A549 (cell line): ENCODE data around the gene DCUN1D2. TPM values are rescaled to one million over a fixed set of nuclear protein-coding genes. Genes with fewer than 3 reads are reported as not detected.
A peak's percentile ranks its signal among the peaks of the same experiment; 100 is the strongest.

Experiments
- ATAC-seq, 2 experiments: fragments of 200-7000 bp in 1 of 2; fragments of >200 bp in 1 of 2; cut with Nextera tagmentation in 1 of 2; cut with Tn5 transposase in 1 of 2; 3 replicates each; pipeline versions ENCODE4 v1.8.0 to v1.9.1; 2018 to 2020; ENCODE audit warnings: mild to moderate bottlenecking in 1 of 2, moderate library complexity in 1 of 2
- CTCF ChIA-PET: fragments of 300-600 bp; sonication (Branson Sonifier 250); formaldehyde crosslinking; extraction: SDS; loops from one replicate; lab custom pipeline; 2021; ENCODE audit warnings: antibody characterized with exemption, inconsistent platforms; lab: Yijun Ruan, JAX
- POLR2A ChIA-PET: fragments of 350-600 bp; formaldehyde crosslinking; extraction: SDS; loops from one replicate; lab custom pipeline; 2021; ENCODE audit warnings: antibody characterized with exemption, inconsistent platforms; lab: Yijun Ruan, JAX
- DNase-seq, 2 experiments: peaks; one replicate each; pipeline versions ENCODE4 v3.0.0 to v3.0.0-alpha.2; 2011 to 2016; ENCODE audit warnings: low read depth in 1 of 2, low spot score in 1 of 2
- FAIRE-seq: peaks from 2 replicates; lab custom pipeline; 2011; peaks lifted over from hg19 to GRCh38; lab: Jason Lieb, UNC
- H3K27ac ChIP-seq, 2 experiments: fragments of >200 bp; sonication (Bioruptor Twin); formaldehyde crosslinking; 3 replicates each; pipeline ENCODE4 v1.5.1; 2016 to 2017
- H3K4me1 ChIP-seq: fragments of >200 bp; sonication (Bioruptor Twin); formaldehyde crosslinking; 3 replicates; pipeline ENCODE4 v1.6.1; 2016
- H3K4me2 ChIP-seq: fragments of >200 bp; sonication (Bioruptor Twin); formaldehyde crosslinking; 3 replicates; pipeline ENCODE4 v1.6.1; 2016
- H3K4me3 ChIP-seq: fragments of >200 bp; sonication (Bioruptor Twin); formaldehyde crosslinking; 3 replicates; pipeline ENCODE4 v1.5.1; 2016
- H3K9me3 ChIP-seq: fragments of >200 bp; sonication (Bioruptor Twin); formaldehyde crosslinking; 3 replicates; pipeline ENCODE4 v1.6.1; 2016
- BHLHE40 ChIP-seq: IDR thresholded peaks from 2 replicates; pipeline ENCODE4 v1.6.1; 2012; ENCODE audit warnings: low read depth, low read length, inconsistent platforms
- CBX8 ChIP-seq: fragments of 200-600 bp; sonication (generic); IDR thresholded peaks from 2 replicates; pipeline ENCODE4 v1.6.1; 2016
- CEBPB ChIP-seq, 2 experiments: fragments of >200 bp in 1 of 2; sonication (Bioruptor Twin) in 1 of 2; formaldehyde crosslinking in 1 of 2; IDR thresholded peaks; 2 replicates each; pipeline ENCODE4 v1.6.1; 2012 to 2016
- CTCF ChIP-seq: fragments of >200 bp; sonication (Bioruptor Twin); formaldehyde crosslinking; IDR thresholded peaks from 3 replicates; pipeline ENCODE4 v1.5.1; 2016
- EHMT2 ChIP-seq: fragments of 200-600 bp; sonication (generic); IDR thresholded peaks from 2 replicates; pipeline ENCODE4 v1.6.1; 2016; ENCODE audit warnings: antibody characterized with exemption, low read depth, mild to moderate bottlenecking, moderate library complexity
- ESRRA ChIP-seq: fragments of 150-350 bp; IDR thresholded peaks from 2 replicates; pipeline ENCODE4 v1.6.1; 2014; ENCODE audit warnings: mild to moderate bottlenecking, low read length, borderline replicate concordance
- FOSL2 ChIP-seq, 2 experiments: fragments of 450-650 bp in 1 of 2; fragments of >200 bp in 1 of 2; sonication (Bioruptor Twin) in 1 of 2; formaldehyde crosslinking; IDR thresholded peaks; 2 replicates each; pipeline versions ENCODE4 v1.5.0 to v1.6.1; 2016 to 2020; ENCODE audit warnings: mild to moderate bottlenecking in 1 of 2, moderate library complexity in 1 of 2
- FOXS1 ChIP-seq: fragments of 250-450 bp; sonication (Bioruptor Pico); IDR thresholded peaks from 2 replicates; pipeline ENCODE4 v1.5.0; 2020; ENCODE audit warnings: mild to moderate bottlenecking, moderate library complexity
- GATA3 ChIP-seq: IDR thresholded peaks from 2 replicates; pipeline ENCODE4 v1.6.1; 2012; ENCODE audit warnings: borderline replicate concordance
- HDAC2 ChIP-seq: fragments of 200-600 bp; sonication (generic); IDR thresholded peaks from 2 replicates; pipeline ENCODE4 v1.6.1; 2016
- HOXB5 ChIP-seq: fragments of 250-450 bp; sonication (Bioruptor Pico); IDR thresholded peaks from 2 replicates; pipeline ENCODE4 v1.5.0; 2020; ENCODE audit warnings: mild to moderate bottlenecking, moderate library complexity
- JUN ChIP-seq, 2 experiments: fragments of >200 bp; sonication (Bioruptor Twin); formaldehyde crosslinking; IDR thresholded peaks; 2 replicates in 1 of 2; 3 replicates in 1 of 2; pipeline ENCODE4 v1.6.1; 2016 to 2017
- JUNB ChIP-seq: fragments of >200 bp; sonication (Bioruptor Twin); formaldehyde crosslinking; IDR thresholded peaks from 2 replicates; pipeline ENCODE4 v1.6.1; 2016
- KDM1A ChIP-seq: fragments of 200-600 bp; sonication (generic); IDR thresholded peaks from 2 replicates; pipeline ENCODE4 v1.6.1; 2016; ENCODE audit warnings: low read depth, mild to moderate bottlenecking
- KDM5A ChIP-seq: fragments of 200-600 bp; sonication (generic); IDR thresholded peaks from 2 replicates; pipeline ENCODE4 v1.6.1; 2016; ENCODE audit warnings: antibody characterized with exemption, mild to moderate bottlenecking
- MAFK ChIP-seq: fragments of 450-650 bp; IDR thresholded peaks from 2 replicates; pipeline ENCODE4 v1.6.1; 2014; ENCODE audit not compliant: partially characterized antibody
- MAX ChIP-seq: IDR thresholded peaks from 2 replicates; pipeline ENCODE4 v1.6.1; 2012
- MAZ ChIP-seq: fragments of 150-350 bp; IDR thresholded peaks from 2 replicates; pipeline ENCODE4 v1.6.1; 2014; ENCODE audit warnings: antibody characterized with exemption, low read depth, low read length, borderline replicate concordance
- NPAS2 ChIP-seq: fragments of 250-450 bp; sonication (Bioruptor Pico); IDR thresholded peaks from 2 replicates; pipeline ENCODE4 v1.8.0; 2022; ENCODE audit warnings: mild to moderate bottlenecking, moderate library complexity, borderline replicate concordance
- PHF8 ChIP-seq: fragments of 200-600 bp; sonication (generic); IDR thresholded peaks from 2 replicates; pipeline ENCODE4 v1.6.1; 2016; ENCODE audit warnings: low read depth, mild to moderate bottlenecking, antibody characterized with exemption, moderate library complexity, borderline replicate concordance
- POLR2A ChIP-seq: IDR thresholded peaks from 2 replicates; pipeline ENCODE4 v1.6.1; 2012; ENCODE audit warnings: mild to moderate bottlenecking, low read length
- RAD21 ChIP-seq, 2 experiments: fragments of >200 bp in 1 of 2; sonication (Bioruptor Twin) in 1 of 2; formaldehyde crosslinking in 1 of 2; IDR thresholded peaks in 1 of 2; conservative IDR thresholded peaks in 1 of 2; 2 replicates in 1 of 2; 3 replicates in 1 of 2; pipeline ENCODE4 v1.6.1; 2012 to 2018; ENCODE audit warnings: inconsistent platforms in 1 of 2
- RFX5 ChIP-seq: fragments of 450-650 bp; IDR thresholded peaks from 2 replicates; pipeline ENCODE4 v1.7.1; 2014; ENCODE audit warnings: antibody characterized with exemption, mild to moderate bottlenecking, moderate library complexity
- TP53 ChIP-seq: fragments of 250-450 bp; sonication (Bioruptor Pico); IDR thresholded peaks from 2 replicates; pipeline ENCODE4 v1.5.0; 2021; ENCODE audit warnings: mild to moderate bottlenecking, moderate library complexity
- USF2 ChIP-seq: fragments of 450-650 bp; IDR thresholded peaks from 2 replicates; pipeline ENCODE4 v1.6.1; 2014; ENCODE audit warnings: antibody characterized with exemption
- ZC3H11A ChIP-seq: fragments of 450-650 bp; IDR thresholded peaks from 2 replicates; pipeline ENCODE4 v1.6.1; 2014; ENCODE audit warnings: antibody characterized with exemption, mild to moderate bottlenecking
- ZFP36 ChIP-seq: fragments of 450-650 bp; IDR thresholded peaks from 2 replicates; pipeline ENCODE4 v1.6.1; 2014; ENCODE audit warnings: borderline replicate concordance; ENCODE audit not compliant: partially characterized antibody
- ZNF302 ChIP-seq: fragments of 250-450 bp; sonication (Bioruptor Pico); IDR thresholded peaks from 2 replicates; pipeline ENCODE4 v1.9.0; 2021; ENCODE audit warnings: inconsistent platforms, mild to moderate bottlenecking, moderate library complexity
- ZSCAN20 ChIP-seq: fragments of 250-450 bp; sonication (Bioruptor Pico); IDR thresholded peaks from 2 replicates; pipeline ENCODE4 v1.8.0; 2022; ENCODE audit warnings: mild to moderate bottlenecking, moderate library complexity
- WGBS: methylation state at CpG from one replicate; pipeline ENCODE4 v1.1.6; 2017; ENCODE audit errors: missing lambda C conversion rate; 5-methylcytosine and 5-hydroxymethylcytosine counted together
- polyA plus RNA-seq, 4 experiments: library from polyadenylated mRNA; depleted of rRNA in 3 of 4; stranded (reverse); fragments of >200 nt; fragmentation: RNase III in 1 of 4; extraction: RNeasy Plus Mini Kit Qiagen cat#74134 plus additional on column Dnase treatment in 1 of 4; gene quantifications; 2 replicates in 3 of 4; 3 replicates in 1 of 4; pipeline ENCODE4 v1.2.3, GENCODE V29; 2011 to 2017

Gene DCUN1D2
- polyA plus RNA-seq, 2 of the 4 experiments (the other 2 are of a cell fraction) = 8.4 to 8.6 TPM

GRCh38 chr13:113497217-113497616 lies 6.7 kb upstream of the DCUN1D2 start:
- H3K4me1 ChIP-seq = peaks cover 24% of the 10 kb centered on the region
- H3K4me3 ChIP-seq = no peak overlapping the region
- no peak overlapping the region for H3K27ac ChIP-seq
- ATAC-seq (no peak), DNase-seq (no peak), FAIRE-seq (no peak)
- H3K9me3 ChIP-seq = no peaks in the 10 kb centered on the region
- TF ChIP-seq ZFP36 (no peak), MAZ (no peak), FOSL2 (IDR thresholded peaks at IDR 0.05) (no peak), FOSL2 (CRISPR knock-in tag; IDR thresholded peaks at IDR 0.05) (no peak), CTCF (no peak), TP53 (CRISPR knock-in tag) (no peak), PHF8 (no peak), CBX8 (no peak), RAD21 (conservative IDR thresholded peaks at IDR 0.05 in 1 of 2, IDR thresholded peaks at IDR 0.05 in 1 of 2) (no peak), KDM1A (no peak)
- CTCF ChIA-PET = interaction anchor here (1.1 to 1.2 kb wide), 2 partner anchors 20 to 47 kb away, joined by 3 read pairs; no protein-coding TSS in a partner anchor
- no peak overlapping the region for H3K4me2 ChIP-seq
- WGBS = no CpG with 5 or more reads among the region's 1 CpG
- POLR2A ChIA-PET = interaction anchor here (0.6 kb wide), 1 partner anchor 277 kb away, joined by 3 read pairs; no protein-coding TSS in a partner anchor

DNA sequence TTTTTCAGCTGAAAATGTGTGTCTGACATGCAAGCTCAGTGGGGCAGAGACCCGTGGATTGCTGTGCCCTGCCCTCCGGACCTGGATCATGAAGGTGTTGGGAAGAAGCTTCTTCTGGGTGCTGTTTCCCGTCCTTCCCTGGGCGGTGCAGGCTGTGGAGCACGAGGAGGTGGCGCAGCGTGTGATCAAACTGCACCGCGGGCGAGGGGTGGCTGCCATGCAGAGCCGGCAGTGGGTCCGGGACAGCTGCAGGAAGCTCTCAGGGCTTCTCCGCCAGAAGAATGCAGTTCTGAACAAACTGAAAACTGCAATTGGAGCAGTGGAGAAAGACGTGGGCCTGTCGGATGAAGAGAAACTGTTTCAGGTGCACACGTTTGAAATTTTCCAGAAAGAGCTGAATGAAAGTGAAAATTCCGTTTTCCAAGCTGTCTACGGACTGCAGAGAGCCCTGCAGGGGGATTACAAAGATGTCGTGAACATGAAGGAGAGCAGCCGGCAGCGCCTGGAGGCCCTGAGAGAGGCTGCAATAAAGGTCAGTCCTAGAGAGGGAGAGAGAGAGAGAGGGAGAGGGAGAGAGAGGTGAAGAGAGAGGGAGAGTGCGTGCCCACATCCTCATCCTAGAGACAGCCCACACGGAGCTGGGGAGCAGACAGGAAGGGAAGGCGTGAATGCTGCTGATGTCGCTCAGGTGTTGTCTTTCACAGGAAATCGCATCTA lies 5.1 kb upstream of the DCUN1D2 start:
- FAIRE-seq = no peak
- WGBS = 93% methylated on average over 26 of the region's 26 CpGs
- no peak for DNase-seq

DNA sequence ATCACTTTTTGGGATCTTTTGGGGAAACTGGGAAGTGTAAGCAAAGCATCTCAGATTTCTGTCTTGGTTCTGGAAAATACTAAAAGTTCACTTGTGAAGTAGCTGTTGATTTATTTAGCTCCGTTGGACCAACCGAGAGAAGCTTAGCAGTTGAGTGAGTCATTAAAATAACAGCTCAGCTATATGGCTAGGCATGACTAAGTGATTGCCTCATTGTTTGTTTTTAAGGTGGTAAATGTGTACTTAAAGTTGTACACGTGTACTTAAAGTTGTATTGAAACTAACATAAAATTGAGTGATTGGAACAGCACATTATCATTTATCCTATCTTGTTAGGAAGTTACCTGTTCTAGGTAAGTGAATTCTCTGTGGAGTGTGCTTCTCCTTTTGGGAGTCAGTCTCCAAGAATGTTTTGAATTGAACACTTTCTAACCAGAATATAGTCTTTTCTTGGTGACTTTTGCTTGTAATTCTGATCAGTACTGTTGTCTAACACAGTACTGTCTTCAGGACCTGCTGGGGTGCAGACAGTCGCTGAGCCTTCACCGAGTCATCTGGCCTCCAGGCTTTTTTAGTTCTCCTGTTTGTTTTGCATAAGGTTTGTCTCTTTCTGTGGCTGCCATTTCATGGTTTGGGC lies 2.9 kb upstream of the DCUN1D2 start:
- peak overlapping the region; percentile 33; the same call in 2 of the 3 replicates for H3K4me3 ChIP-seq
- DNase-seq (peak; percentile 67 to 87), FAIRE-seq (no peak), ATAC-seq (peak in 1 of 2 experiments; percentile 40; a peak in 3 of 6 replicates)
- under 1% methylated on average over 5 of the region's 5 CpGs for WGBS
- peak overlapping the region; percentile 65 to 98 for H3K27ac ChIP-seq
- CTCF ChIA-PET = interaction anchor here (0.8 kb wide), 1 partner anchor 35 kb away, joined by 3 read pairs; no protein-coding TSS in a partner anchor
- H3K9me3 ChIP-seq = no peaks in the 10 kb centered on the region
- H3K4me1 ChIP-seq = peaks cover 37% of the 10 kb centered on the region
- TF ChIP-seq MAX (peak; percentile 88), NPAS2 (no peak), EHMT2 (no peak), JUN (IDR thresholded peaks at IDR 0.05) (peak; percentile 49 to 55; a peak in 1 of 5 replicates), MAFK (peak; percentile 83), ZSCAN20 (CRISPR knock-in tag) (no peak), ZNF302 (no peak), FOXS1 (CRISPR knock-in tag) (peak; percentile 99; the same call in 1 of the 2 replicates), BHLHE40 (no peak), PHF8 (no peak), ESRRA (no peak), FOSL2 (IDR thresholded peaks at IDR 0.05) (peak; percentile 87), FOSL2 (CRISPR knock-in tag; IDR thresholded peaks at IDR 0.05) (peak; percentile 99), HDAC2 (no peak), CEBPB (IDR thresholded peaks at IDR 0.05) (peak; percentile 70 to 95; a peak in 3 of 4 replicates), POLR2A (no peak), RFX5 (no peak), JUNB (peak; percentile 90), ZC3H11A (no peak), GATA3 (peak; percentile 61; the same call in 1 of the 2 replicates), KDM5A (no peak)
- H3K4me2 ChIP-seq = peak overlapping the region; percentile 90
- POLR2A ChIA-PET = interaction anchor here (0.6 to 1.5 kb wide), 2 partner anchors 30 to 788 kb away, joined by 3 to 4 read pairs; partner anchors contain the start of gene UPF3A

More for the DNA sequence above, 5.1 kb upstream of the DCUN1D2 start:
- POLR2A ChIA-PET = no interaction called here
- no peak for ATAC-seq
- CTCF ChIA-PET = interaction anchor here (1.1 to 1.2 kb wide), 3 partner anchors 43 to 66 kb away, joined by 3 to 4 read pairs (median 3); no protein-coding TSS in a partner anchor
- H3K4me3 ChIP-seq = no peak overlapping the region
- TF ChIP-seq HOXB5 (CRISPR knock-in tag) (no peak), ESRRA (no peak), FOXS1 (CRISPR knock-in tag) (no peak), USF2 (no peak), FOSL2 (IDR thresholded peaks at IDR 0.05) (no peak), FOSL2 (CRISPR knock-in tag; IDR thresholded peaks at IDR 0.05) (no peak), ZSCAN20 (CRISPR knock-in tag) (no peak)
- TF ChIP-seq, all 56 proteins: peak for 0
- peaks cover 27% of the 10 kb centered on the region for H3K4me1 ChIP-seq
- H3K9me3 ChIP-seq = no peaks in the 10 kb centered on the region
- no peak overlapping the region for H3K4me2 ChIP-seq
- H3K27ac ChIP-seq = no peak overlapping the region
